Activated CD4-positive, CD25-positive, alpha-beta regulatory T cell treated with anti-CD3 and anti-CD28 coated beads, Interleukin-2, amount 50 U/mL, for 72 hours (primary cell): ENCODE measurements around the gene TMEM239.
"Not testable (repeated sequence)": the region's sequence is repeated elsewhere in the genome, so short reads cannot be mapped to it uniquely, and the experiment has no call there.

Source experiments
- DNase-seq: peaks from one replicate; pipeline ENCODE4 v3.0.0; 2021

Gene TMEM239

DNA sequence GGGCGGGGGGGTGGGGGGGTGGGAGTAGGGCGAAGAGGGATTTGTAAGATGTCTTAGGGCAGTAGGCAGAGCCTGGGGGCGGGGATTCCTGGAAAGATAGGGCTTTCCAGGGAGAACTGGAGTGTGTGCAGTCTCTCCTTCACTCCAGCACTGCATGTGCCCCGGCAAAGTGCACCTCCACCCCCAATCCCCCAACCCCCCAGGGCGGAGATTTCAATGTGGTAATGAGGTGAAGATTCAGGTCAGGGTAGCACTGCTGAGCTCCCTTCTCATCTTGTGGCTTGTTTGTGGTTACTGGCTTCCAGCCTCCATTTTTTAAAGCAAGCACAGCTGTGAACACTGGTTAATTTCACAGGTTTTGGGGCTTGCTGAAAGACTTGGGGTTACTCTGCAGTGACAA, 5.9 kb downstream of the TMEM239 start:
- DNase-seq, result no peak

GRCh38 chr20:2825761-2826160, 9.6 kb downstream of the TMEM239 start:
- no peak for DNase-seq

GRCh38 chr20:2826655-2827054, 10.5 kb downstream of the TMEM239 start:
- no peak for DNase-seq

GRCh38 chr20:2829376-2829775, 13.2 kb downstream of the TMEM239 start:
- no peak for DNase-seq

DNA sequence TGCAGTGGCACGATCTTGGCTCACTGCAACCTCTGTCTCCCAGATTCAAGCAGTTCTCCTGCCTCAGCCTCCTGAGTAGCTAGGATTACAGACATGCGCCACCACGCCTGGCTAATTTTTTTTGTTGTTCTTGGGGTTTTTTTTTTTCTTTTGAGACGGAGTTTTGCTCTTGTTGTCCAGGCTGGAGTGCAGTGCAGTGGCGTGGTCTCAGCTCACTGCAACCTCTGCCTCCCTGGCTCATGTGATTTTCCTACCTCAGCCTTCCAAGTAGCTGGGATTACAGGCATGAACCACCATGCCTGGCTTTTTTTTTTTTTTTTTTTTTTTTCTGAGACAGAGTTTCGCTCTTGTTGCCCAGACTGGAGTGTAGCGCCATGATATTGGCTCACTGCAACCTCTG, 15.0 kb downstream of the TMEM239 start:
- not testable (repeated sequence) for DNase-seq

DNA sequence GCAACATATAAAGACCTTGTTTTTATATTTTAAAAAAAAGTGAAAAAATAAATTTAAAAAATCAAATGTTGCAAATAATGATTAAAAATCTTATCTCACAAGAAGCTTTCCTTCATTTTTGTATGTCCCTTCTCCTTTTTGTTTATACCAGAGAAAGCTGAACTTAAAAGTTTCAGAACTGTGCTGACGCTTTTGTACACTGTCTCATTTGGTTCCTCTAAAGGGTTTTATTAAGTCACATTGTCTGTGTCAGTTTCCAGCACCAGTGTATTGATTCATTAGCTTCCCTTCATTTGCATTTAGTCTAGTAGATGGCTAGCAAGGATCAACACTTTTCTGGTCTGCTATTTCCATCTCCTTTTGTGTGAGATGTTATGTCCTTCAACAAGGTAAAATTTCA, 17.6 kb downstream of the TMEM239 start:
- DNase-seq, result no peak

DNA sequence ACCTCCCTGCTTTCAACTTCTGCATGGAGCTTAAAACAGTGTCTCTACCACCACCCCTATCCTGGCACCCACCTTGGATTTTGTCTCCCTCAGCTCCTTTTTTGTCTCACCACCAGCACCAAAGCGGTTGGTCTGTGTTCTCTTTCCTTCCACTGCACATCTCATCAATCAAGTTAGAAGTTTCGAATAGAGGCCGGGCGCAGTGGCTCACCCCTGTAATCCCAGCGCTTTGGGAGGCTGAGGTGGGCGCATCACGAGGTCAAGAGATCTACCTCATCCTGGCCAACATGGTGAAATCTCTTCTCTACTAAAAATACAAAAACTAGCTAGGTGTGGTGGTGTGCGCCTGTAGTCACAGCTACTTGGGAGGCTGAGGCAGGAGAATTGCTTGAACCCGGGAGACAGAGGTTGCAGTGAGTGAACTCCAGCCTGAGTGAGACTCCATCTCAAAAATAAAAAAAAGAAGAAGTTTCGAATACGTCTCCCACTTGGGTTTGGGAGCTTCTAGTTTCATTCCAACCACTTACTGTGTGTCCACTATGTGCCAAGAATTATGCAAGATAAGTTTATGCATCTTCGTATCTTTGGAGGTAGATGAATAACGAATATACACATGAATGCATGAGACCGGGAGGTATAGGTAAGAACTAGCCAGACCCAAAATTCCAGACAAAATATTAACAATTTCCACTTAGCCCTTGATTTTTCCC, 18.4 kb downstream of the TMEM239 start:
- no peak for DNase-seq

DNA sequence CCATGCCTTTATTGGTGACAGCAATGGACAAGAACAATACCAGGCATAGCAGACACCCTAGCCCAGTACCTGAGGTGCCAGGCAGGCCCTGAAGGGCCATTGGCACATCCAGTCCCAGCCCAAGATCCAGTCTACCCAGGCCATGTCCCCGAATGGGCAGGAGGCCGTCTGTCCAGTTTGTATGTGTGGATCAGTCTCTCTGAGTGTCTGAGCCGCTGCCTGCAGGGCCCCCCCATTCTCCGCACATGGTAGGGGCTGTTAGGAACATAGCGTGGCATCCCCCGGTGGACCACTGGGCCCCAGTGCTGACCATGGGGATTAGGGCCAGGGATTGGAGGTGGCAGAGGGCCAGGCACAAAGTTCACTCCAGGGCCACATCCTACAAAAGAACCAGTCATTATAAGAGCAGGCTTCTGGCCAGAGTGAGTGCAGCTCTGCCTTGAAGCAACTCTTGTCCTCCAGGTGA, 19.2 kb downstream of the TMEM239 start:
- no peak for DNase-seq

DNA sequence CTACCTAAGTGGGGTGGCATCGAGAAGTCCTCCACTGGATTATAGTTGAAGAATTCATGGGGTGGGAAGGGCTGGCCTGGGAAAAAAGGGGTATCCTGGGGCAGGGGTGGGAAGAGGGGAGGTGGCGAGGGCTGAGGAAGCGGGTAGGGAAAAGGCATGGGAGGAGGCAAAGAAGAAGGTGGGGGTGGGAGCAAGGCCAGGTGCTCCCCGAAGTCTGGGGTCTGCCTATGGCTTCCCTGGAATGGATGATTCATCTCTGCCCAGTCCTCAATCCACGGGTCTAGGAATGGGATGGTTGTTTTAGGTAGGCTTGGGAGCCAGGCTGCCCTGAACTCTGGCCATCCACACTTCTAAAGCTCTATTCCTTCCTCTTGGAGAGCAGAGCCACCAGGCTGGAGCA, 19.9 kb downstream of the TMEM239 start:
- DNase-seq, result no peak

DNA sequence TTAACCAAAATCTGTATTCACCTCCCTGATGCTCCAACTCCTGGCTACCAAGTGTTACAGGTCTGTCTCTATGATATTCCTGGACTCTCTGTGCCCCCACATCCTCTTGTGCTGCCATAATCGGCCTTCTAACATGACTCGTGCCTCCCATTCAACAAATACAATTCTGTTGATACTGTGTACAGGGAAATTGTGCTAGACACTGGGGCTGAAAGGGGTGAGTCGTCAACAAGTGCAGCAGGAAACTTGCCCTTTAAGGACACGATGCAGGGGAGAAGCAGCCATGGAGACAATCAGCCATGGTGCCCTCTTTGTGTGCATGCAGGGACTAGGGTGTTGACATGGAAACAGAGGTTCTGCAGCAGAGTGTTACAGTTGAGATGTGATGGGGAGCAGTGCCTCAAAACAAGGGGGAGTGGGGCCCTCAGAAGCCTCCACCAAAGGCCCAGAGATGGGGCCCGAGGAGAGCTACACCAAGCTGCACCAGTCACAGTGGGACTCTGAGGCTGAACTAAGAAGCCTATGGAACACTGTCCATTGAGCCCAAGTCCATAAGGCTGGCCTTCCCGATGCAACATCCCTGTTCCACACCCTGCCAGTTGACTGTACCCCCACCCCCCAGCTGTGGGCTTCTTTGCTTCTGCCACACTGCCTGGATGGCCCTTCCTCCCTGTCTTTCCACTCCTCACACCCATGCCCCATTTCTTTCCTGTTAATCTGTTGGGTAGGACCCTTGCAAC, 21.2 kb downstream of the TMEM239 start:
- DNase-seq, result no peak

GRCh38 chr20:2838170-2838797, 22.1 kb downstream of the TMEM239 start:
- DNase-seq, result no peak

DNA sequence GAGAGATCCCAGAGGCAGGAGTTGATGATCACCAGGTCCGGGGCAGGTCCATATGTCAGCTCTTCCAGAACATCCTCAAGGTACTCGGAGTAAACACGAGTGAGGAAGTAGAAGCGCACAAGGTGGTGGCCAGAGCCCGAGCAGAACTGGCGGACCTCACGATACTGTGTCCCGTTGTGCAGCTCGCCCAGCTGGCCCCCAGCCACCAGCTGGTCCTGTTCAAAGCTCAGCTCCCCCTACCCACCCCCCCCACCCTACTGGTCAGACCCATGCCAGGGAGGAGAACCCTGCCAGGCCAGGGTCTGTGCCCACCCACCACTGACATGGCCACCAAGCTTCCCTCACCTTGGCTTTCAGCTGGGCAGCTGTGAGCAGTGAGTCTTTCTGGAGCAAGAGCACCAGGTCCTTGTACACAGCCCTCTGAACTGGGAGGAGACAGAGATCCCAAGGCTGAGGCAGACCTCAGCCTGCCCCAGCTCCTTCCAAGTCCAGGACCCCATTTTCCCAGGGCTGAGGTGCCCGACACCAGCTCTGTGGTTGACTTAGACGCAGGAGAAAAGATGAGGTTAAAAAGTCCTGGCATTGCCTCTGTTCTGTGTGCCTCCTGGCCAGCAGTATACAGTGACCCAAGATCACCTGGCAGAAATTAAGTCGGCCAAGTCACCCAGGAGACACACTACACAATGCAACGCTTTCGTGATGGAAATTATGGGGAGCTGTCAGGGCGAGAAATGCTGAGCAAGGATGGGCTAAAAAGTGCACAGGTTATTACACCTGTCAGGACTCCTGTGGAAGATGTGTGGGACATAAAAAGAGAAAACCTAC, 22.9 kb downstream of the TMEM239 start:
- no peak for DNase-seq

DNA sequence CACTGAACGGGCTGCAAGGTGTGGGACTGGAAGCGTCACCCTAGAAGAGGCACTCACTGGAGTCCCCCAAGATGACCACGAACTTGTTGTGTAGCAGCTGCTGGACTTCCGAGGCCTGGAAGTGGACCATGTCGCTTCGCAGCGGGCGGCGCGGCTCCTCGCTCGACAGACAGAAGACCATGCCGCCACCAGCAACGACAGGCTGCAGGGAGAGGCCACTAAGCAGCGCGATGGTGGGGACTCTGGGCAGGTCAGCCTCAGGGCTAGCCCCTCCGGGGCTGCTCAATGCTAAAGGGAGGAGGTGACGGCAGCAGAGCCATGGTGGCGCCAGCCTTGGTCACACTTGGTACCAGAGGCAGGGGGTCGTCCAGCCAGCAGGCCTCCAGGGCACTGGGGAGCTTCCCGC, 23.6 kb downstream of the TMEM239 start:
- peak; percentile 42 for DNase-seq

- peak; percentile 91 for DNase-seq
These were observed 24.2 kb downstream of the TMEM239 start, which contains the start of the genes PCED1A and VPS16 for GRCh38 chr20:2840138-2840966. Gene PCED1A, minus strand, starts transcription at chr20:2840655. Its CDS starts 743 bp downstream, at chr20:2839912. Gene VPS16, plus strand, starts transcription at chr20:2840745. Its CDS starts 30 bp downstream, at chr20:2840775.

- no peak for DNase-seq
These were observed 24.9 kb downstream of the TMEM239 start for GRCh38 chr20:2840967-2841531.

DNA sequence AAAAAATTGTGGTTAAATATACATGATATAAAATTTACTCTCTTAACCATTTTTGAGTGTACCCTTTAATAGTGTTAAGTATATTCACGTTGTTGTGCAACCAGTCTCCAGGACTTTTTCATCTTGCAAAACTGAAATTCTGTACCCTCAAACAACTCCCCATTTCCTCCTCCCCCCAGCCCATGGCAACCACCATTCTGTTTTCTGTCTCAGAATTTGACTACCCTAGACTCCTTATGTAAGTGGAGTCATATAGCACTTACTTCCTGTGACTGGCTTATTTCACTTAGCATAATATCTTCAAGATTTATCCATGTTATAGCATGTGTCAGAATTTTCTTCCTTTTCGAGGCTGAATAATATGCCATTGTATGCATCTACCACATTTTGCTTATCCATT, 29.4 kb downstream of the TMEM239 start:
- no peak for DNase-seq

GRCh38 chr20:2846698-2847097, 30.5 kb downstream of the TMEM239 start:
- no peak for DNase-seq

DNA sequence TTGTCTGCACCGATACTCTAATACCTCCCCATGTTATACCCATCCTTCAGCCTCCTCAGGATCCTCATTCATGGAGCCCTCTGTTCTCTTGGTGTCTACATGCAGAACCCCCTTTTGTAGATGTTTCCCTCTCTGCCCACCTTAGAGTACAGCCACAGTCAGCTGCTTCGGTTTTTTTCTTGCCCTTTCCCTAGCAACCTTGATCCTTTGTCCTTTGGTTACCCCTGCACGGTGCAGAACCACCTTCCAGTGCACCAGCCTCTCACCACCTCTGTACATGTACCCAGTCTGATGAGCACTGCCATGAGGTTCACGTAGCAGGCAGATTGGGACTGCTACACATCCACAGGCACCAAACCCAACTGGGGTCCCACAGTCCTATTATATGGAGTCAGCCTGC, 31.6 kb downstream of the TMEM239 start:
- DNase-seq, result no peak

DNA sequence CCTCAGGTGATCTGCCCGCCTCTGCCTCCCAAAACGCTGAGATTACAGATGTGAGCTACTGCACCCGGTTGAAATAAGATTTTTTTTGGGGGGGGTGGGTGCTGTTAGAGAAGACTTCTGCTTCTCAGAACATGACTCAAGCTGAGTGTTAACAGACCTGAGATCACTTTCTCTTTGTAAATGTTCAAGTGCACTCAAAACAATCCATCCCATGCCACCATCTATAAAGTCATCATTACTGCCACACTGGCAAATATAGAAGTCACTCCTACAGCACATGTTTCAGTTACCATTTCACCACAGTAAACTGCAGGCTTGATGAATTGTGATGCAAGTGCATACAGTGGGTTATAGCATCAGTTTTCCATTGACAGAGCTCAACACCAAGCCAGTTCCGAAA, 33.4 kb downstream of the TMEM239 start:
- DNase-seq, result no peak

GRCh38 chr20:2851086-2851485, 34.9 kb downstream of the TMEM239 start:
- DNase-seq, result no peak

- no peak for DNase-seq
These were observed 42.4 kb downstream of the TMEM239 start for GRCh38 chr20:2858591-2858990.
